NCI-H1092 treated with DMSO at 0.1 percent for 48 hours (cell line): ENCODE results near the gene MX1.

Source experiments
- DNase-seq: peaks from one replicate; lab custom pipeline; 2025; lab: John Stamatoyannopoulos, UW

The MX1 gene

GRCh38 chr21:41460578-41461527, 34.8 kb downstream of the MX1 start:
- DNase-seq: peak; percentile 54

DNA sequence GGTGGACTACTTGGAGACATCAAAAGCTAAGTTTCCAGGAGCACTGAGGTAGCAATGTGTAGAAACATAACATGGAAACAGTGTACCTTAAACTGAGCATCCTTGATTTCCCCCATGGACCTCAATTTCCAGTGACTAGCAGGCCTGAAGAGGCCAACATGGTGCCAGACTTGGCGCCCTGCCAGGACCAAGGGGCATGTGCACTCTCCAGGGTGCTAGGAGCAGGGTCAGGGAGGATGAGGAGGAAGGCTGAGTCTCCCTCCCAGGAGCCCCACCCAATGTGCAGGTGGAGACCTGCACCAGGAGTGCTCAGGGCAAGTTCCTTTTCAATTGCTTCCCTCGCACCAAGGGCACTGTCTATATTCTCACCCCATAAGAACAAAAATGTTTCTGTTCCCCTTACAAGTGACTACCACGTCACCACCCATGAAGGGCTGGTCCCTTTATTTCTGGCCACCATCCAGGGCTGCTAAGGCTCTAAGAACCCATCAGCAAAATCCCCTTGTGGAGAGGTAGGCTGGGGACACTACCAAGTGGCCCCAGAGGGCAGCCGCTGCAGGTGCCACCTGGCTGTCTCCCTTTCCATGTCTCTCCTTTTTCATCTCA, 39.2 kb downstream of the MX1 start:
- no peak for DNase-seq

DNA sequence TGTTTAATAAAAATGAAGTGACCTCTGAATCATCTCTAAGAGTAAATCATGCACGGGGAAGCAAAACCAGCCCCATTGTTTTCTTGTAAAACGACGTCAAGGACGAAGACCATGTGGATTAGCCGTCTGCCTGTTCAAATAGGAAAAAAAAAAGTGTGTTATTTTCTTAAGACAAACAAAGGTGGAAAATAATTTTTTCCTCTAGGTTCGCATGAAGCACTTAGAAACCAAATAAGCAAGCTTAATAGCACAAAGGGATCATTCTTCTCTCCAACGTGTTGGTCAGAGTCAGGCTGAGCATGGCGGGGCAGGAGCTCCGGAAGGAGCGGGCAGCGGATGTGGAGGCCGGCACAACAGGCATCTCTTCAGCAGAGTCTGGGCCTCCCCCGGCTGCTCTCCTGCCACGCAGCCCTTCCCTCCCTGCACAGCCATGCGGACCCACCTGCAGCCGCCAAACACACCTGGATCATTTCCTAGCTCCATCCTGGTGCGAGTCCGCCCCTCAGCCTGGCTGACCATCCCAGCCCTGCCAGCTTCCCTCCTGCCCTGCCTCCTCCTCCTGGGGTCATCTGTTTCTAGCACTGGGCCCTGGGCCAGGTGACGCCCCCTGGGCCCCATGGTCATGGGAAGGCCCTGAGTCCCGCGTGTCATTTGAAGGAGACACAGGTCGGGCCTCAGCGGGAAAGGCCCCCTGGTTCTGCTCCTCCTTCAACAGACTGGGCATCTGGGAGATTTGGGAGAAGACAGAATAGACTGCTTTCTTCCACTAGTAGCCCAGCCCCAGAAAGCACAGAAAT, 40.2 kb downstream of the MX1 start:
- no peak for DNase-seq

GRCh38 chr21:41470054-41470453, 44.0 kb downstream of the MX1 start:
- no peak for DNase-seq

- no peak for DNase-seq
Observed at GRCh38 chr21:41472753-41473548, 46.9 kb downstream of the MX1 start.

DNA sequence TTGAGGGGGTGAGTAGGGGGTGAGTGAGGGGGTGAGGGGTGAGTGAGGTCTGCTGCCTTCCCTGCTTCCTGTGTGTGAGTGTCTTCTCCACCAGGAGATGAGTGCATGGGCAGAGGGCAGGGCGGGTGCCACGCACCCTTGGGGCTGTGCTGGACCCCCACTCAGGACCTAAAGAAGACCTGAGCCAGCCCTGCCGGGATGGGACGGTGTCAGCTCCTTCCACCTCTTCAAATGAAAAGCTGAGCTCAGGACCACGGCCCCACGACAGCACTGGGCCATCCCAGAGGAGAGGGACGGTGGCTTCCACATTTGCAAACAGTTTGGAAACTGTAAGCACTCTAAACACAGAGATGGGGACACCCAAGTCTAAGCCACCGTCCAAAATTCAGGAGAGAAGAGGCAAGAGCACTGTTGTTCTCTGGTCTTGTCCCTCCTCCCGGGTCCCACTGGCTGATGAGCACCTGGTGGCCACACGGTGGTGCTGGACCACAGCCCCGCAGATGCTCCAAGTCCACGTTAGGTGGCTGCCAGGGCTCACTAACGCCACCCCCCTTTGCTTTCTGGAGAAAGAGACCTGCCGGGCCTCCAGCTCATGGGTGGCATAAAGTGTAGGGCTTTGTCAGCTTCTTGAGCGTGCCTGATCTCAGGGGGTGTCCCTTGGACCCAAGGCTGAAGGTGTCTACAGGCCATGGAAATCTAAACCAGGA, 49.8 kb downstream of the MX1 start:
- no peak for DNase-seq

DNA sequence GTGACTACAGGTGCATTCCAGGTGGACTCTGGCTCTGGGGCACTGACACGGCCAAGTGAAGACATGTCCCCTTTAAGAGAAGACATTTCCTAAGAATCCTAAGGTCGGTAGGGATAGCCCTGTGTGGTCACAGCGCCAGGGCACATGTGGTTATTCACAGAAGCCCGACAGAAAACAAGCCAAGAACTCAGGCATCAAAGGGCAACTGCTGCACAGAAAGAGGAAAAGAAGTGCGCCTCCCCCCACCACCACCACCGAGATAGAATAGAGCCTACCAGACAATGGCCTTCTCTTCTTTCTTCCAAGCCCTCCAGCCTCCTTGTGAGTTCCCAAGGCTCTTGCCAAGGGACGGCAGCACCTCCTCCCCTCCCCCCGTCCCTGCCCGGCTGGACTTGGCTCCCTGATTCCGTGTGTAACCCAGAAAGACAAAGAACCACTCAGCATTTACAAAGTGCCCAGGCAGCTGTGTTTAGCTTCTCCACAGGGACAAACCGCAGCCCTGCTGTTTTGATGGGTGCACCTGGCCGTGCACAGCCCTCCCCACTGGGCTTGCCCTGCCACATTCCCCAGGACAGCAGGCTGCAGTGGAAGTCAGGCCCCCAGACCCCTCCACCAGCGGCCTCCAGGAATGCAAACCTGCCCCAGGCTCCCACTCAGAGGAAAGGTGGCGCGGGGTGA, 51.7 kb downstream of the MX1 start:
- DNase-seq: peak; percentile 19

DNA sequence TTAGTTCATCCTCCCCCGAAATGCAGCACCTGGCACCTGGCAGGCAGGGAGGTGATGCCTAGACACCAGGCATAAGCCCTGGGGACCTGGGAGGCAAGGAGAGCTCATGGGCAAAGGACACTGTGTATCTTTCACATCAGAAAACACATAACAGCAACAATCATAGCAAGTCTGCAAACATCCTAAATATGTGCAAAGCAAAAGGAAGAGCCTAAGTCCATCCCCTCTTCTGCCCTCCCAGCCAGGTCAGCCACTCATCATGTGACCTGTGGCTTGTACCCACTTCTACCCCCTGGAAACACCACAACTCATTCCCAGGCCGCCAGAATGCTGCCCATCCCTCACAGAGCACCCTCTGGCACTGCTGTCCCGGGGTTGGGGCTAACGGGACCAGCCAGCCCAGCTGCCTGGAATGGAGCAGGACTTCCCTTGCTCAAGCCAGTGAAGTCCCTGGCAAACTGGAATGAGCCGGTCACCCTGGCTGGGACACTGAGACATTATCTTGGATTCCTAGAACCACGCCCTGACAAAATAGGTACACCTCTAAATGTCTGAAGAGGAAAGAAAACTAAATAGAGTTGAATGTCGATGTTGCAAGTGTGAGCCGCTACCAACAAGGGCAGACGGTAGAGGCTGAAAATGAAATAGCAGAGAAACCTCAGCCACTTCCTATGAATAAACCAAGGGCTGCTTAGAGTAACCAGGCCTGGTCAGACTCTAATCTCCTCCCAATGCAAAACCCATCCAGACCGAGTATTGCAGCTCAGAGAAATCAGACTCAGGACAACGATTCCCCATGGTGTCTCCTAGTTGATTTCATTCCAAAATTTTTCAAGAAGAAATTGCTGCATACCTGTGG, 52.5 kb downstream of the MX1 start:
- no peak for DNase-seq

DNA sequence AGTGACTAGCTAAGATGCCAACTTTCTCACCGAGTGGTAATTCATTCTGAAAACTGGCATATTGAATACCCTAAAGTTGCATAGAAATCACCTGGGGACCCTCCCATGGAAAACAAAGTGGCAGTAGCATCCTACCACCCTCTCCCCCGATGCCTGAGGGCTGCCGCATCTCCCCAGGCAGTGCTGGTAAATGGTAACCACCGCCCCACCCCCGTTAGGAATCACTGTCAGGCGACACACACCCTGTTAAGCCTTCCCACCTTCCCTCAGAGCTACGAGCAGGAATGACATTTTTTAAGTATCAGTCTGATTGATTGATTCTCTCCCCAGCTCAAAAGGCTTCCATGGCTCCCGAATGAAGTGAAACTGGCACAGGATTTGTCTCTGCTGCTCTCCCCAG, 53.6 kb downstream of the MX1 start:
- no peak for DNase-seq

DNA sequence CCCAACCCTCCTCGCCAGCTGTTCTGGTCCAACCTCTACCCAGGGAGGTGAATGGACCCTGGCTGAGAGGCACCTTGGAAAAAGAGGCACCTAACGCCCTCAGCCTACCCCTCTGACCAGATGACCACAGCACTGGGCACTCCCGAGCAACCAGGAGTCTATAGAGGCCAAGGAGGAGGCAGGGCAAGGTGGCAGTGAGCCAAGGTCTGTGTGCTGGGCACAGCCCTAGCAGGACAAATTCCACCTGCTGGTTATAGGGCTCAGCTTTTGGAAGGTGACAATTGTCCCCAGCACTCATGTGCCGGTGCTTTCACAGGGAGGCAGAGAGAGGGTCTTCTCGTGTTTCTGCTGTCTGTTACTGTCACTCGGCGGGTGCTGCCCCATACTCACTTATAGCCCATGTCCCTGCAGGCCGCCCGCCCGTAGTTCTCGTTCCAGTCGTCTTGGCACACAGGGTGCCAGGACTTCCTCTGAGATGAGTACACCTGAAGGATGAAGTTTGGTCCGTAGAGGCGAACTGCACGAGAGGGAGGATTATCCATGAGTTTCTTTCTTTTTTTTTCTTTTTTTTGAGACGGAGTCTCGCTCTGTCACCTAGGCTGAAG, 54.1 kb downstream of the MX1 start:
- DNase-seq: no peak

GRCh38 chr21:41481191-41481590, 55.2 kb downstream of the MX1 start:
- no peak for DNase-seq

DNA sequence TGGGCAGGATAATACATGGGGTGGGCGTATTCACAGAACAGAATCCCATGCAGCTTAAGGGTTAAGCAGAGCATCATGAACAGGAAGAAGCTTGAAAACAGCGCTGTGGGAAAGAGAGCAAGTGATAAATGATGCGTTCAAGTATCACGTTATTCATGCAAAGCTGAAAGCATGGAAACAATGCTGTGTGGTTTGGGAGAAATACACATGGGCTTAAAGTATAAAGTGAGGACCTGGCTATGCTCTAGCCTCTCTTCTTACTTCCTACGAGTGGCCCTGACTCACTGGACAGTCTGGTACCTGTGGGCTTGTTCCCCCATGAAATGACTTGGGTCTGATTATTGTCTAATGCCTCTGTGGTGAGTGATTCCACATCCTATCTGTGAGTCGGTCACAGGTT, 56.3 kb downstream of the MX1 start:
- DNase-seq: no peak

- no peak for DNase-seq
Observed at GRCh38 chr21:41482980-41483379, 56.9 kb downstream of the MX1 start.

- DNase-seq: no peak
Observed at GRCh38 chr21:41483415-41483814, 57.4 kb downstream of the MX1 start.

DNA sequence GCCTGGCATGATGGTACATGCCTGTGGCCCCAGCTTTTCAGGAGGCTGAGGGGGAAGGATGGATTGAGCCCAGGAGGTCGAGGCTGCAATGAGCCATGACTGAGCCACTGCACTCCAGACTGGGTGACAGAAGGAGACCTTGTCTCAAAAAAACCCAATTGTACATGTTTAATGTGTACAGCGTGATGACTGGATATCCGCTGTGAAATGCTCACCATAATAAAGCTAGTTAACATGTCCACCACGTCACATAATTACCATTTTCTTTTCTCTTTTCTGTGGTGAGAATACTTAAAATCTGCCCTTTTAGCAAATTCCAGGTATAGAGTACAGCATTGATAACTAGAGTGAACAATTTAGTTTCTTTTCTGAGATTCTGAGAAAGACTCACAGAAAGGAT, 57.9 kb downstream of the MX1 start:
- no peak for DNase-seq

GRCh38 chr21:41487082-41487481, 61.0 kb downstream of the MX1 start:
- DNase-seq: no peak

DNA sequence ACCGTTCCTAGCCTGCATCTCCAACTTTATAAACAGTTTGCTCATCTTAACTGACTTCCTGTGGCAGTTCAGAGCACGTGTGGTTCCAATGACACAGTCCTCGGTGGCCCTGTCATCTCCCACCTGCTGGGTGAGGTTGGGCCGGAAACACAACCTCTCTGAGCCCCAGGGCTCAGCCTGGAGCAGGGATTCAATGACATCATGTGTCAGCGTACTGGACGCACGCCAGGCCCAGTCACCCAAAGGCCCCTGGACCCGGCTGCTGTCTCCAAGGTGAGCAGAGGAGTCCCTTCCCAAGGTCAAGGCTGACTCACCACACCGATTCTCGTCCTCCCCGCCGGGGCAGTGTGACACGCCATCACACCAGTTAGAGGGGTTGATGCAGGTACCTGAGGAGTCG, 62.0 kb downstream of the MX1 start:
- DNase-seq: no peak

GRCh38 chr21:41489329-41489728, 63.3 kb downstream of the MX1 start:
- no peak for DNase-seq

DNA sequence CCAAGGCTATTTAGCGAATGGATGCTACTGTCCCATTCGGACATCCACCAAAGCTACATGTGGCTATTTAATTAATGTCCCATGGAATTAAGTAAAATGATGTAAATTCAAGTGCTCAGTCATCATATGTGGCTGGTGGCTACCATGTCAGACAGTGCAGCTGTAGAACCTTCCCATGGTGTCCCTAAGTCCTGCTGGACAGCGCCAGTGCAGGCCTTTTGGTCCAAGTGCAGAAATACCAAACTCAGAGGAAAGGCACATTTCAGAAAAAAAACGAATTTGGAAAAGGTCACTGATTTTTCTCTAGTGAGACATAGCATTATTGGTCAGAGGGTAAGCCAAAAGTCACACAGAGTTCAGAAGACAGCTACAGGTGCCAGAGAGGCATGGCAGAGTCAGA, 64.3 kb downstream of the MX1 start:
- no peak for DNase-seq
